NCI-H2196 (cell line): ENCODE measurements around the gene IGF1R.

Source experiments
- DNase-seq: peaks from one replicate; lab custom pipeline; 2025; ENCODE audit not compliant: unreplicated experiment; lab: John Stamatoyannopoulos, UW

Gene IGF1R

GRCh38 chr15:98878862-98879261, 230.5 kb downstream of the IGF1R start:
- no peak for DNase-seq

GRCh38 chr15:98881526-98882520, 233.5 kb downstream of the IGF1R start:
- DNase-seq, result peak; percentile 8

- DNase-seq, result no peak
Measured at GRCh38 chr15:98883478-98883877, 235.1 kb downstream of the IGF1R start.

GRCh38 chr15:98884894-98885293, 236.6 kb downstream of the IGF1R start:
- DNase-seq, result peak; percentile 53

DNA sequence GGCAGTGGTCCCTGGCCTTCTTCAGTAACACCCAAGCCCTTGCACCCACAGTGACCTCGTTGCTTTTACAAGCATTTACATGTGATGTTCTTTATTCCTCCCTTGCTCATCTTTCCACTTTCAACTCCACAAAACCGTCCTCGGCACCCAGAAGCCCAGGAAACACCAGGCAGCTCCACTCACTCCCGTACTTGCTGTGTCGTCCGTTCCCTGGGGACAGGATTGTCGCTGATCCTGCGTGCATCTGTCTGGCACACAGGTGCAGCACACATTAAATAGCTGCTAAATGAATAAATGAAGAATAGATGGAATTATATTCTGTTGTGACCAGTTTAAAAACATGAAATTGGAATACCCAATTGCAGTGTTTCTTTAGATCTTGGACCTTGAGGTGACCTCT, 239.6 kb downstream of the IGF1R start:
- DNase-seq, result no peak

- DNase-seq, result peak; percentile 3
Measured at GRCh38 chr15:98888820-98889479, 240.6 kb downstream of the IGF1R start.

DNA sequence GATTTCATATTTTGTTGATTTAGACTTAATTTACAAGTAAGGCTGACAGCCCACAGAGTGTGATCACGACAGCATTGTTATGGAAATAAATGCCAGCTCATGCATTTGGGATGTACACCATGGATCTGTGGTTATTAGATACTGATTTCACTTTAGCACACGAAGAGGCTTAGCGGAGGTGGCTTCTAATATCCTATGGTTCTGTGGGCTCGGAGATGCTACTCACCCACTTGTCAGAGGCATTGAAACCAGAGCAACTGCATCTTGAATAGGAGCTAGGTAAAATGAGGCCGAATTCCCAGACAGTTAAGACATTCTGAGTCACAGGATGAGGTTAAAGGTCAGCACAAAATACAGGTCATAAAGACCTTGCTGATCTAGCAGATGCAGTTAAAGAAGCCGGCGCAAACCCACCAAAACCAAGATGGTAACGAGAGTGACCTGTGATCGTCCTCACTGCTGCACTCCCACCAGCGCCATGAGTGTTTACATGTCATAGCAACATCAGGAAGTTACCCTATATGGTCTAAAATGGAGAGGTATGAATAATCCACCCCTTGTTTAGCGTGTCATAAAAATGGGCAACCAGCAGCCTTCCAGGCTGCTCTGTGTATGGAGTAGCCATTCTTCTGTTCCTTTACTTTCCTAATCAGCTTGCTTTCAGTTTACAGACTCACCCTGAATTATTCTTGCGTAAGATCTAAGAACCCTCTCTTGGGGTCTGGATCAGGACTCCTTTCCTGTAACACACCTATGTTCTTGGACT, 241.8 kb downstream of the IGF1R start:
- no peak for DNase-seq

GRCh38 chr15:98891301-98891700, 243.0 kb downstream of the IGF1R start:
- no peak for DNase-seq

DNA sequence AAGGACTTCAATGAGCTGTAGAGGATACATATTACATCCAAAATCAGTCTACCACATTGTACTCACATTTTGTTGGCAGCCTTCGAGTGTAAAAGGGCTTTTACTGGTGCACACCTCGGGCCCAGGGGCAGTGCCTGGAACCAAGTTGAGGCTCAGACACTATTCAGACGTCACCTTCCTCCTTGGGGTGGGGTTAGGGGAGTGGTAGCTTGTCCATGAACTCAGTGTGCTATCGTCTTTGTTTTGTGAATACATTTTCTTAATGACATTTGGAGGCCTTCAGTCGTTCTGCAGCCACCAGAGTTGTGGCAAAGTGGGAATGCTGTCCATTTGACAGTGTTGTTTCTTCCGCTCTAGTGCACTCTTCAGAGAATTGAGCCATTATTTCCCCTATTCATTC, 245.1 kb downstream of the IGF1R start:
- no peak for DNase-seq

DNA sequence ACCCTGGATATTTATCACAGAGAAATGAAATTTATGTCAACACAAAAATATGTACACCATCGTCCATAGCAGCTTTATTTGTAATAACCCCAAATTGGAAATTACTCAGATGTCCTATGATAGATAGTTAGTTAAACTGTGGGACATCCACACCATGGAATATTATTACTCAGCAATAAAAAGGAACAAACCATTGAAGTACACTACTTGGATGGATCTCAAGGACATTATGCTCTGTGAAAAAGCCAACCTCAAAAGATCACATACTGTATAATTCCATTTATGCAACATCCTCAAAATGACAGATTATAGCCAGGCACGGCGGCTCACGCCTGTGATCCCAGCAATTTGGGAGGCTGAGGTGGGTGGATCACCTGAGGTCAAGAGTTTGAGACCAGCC, 246.0 kb downstream of the IGF1R start:
- DNase-seq, result no peak

DNA sequence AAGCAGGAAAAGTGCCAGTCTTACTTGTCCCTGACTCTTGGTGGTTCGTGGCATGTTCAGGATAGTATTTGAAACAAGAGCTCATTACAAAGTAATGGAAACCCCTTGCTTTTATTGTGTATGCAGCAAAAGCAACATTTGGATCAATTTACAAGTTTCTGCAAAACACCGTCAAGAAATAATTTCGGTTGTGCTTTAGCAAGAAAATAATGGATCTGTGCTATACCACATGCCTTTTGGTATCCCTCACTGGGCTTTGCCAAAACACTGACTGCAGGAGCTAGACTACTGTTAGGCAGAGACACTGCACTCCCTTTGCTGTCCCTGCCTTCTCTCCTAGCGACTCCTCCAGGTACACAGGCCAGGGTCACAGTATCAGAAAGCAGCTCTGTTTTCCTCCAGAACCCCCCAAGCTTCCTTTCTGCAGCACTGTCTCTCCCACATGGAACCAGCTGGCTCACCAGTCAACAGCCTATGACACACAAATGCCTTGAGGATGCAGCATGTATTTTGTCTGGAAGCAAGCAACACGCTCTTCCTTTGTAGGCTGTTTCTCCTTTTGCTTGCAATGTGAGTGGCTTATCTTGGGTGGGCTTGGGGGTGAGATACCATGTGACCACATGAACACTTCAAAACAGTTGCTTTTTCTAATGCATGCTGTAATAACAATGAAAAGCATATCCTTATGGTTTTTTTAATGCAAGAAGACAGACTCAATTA, 247.8 kb downstream of the IGF1R start:
- no peak for DNase-seq

GRCh38 chr15:98896802-98897732, 248.7 kb downstream of the IGF1R start:
- no peak for DNase-seq

DNA sequence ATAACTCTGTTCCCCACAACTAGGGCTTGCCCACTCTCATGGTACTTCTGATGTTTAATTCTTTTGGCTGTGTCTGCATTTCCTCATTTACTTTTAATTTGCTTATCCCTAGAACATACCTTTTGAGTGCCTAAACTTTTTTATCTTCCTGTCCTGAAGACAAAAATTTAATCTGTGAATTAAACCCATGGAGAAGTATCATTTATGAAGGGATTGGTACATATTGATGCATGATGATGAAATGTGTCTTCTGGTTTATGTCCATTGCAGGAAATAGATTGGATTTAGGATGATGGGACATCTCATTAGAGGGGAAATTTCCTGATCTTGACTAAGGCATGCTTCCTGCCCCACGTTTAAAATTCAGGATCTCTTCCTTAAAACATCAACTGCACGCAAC, 249.8 kb downstream of the IGF1R start:
- DNase-seq, result no peak

DNA sequence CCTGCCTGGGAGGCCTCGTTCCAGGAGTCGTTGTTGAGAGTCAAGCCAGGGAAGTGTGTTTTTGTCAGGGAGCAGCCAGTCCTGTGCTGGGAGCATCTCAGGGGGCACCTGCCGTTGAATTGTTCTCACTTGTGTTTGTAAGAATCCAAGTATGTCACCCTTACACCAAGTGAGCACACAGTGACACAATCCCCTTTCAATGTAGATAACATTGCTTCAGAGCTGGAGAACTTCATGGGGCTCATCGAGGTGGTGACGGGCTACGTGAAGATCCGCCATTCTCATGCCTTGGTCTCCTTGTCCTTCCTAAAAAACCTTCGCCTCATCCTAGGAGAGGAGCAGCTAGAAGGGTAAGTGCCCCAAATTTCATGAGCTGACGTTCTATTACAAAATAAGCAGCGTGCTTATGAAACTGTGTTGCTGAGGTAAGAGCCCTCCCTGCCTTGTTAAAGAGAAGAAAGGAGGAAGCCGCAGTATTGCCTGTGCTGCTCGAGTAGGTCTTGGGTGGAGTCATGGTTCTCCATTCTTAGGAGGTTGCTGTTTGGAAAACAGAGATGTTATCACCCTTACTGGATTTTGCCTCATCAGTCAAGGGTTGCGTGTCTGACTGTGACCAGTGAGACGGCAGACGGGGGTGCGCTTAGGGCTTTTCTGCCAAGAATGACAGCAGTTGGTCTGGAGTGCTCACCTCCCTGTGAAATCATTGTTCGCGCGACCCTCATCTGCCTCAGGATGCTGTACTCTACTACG, 251.1 kb downstream of the IGF1R start:
- no peak for DNase-seq

DNA sequence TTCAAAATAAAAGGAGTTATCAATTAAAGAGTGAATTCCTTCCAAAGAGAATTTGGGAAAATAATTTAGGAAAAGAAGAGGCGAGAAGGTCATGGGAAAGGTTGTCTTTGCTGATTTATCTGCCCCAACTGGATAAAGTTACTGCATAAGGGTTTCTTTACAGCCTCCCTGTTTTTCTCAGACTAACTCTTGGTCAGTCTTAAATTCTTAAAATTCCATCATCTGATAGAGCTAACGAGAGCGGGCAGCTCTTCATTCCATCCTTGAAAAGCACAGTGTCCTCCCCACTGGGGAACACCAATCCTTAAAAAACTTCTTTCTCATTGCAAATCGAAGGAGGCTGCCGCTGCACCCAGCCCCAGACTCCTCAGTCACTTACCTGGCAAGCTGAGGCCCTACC, 252.0 kb downstream of the IGF1R start:
- no peak for DNase-seq

DNA sequence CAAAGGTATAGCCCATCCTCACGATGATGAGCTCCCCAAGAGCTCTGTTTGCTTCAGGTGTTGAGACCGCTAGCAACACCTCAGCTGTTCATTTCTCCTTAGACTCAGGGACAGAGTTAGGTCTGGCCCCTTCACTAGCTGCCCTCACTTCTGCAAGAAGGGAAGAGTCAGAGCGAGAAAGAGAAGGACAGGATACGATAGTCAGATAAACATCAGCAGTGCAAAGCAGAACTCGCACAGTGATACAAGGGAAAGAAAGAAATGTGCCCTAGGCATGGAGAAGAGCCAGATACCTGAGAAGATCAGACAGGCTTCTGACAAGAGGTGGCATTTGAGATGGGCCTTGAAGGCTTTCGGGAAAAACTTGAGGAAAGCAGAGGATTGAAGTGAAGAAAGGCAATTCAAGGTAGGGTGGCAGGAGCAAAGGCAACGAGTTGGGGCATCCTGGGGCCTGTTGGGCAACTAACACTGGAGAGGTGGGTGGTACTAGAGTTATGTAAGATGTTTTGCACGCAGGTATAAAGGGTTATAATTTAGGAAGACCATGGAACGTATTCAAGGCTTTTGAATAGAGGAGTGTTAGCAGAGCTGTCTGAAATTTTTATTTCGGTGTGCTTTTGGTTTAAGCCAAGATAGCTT, 253.2 kb downstream of the IGF1R start:
- DNase-seq, result no peak

DNA sequence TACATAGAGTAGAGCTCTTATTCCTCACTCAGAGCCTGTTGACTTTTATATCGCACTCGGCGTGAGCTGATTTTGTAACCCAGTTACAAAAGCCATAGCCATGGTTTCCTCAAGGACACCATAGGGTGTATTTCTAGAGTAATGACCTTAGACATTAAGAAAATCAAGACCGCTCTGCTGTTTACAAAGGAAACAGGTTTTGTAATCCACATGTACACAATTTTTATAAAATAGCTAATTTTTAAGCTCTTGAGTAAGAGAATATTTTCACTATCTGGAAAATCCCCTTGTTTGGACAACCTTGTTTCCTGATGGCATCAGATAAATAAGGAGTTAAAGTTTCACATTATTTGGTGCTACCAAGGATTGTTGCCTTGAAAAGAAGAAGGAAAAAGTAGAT, 254.6 kb downstream of the IGF1R start:
- no peak for DNase-seq

- DNase-seq, result no peak
Measured at GRCh38 chr15:98903377-98904018, 255.2 kb downstream of the IGF1R start.
